ENCODE measurements around the gene NXPE3.

DNA sequence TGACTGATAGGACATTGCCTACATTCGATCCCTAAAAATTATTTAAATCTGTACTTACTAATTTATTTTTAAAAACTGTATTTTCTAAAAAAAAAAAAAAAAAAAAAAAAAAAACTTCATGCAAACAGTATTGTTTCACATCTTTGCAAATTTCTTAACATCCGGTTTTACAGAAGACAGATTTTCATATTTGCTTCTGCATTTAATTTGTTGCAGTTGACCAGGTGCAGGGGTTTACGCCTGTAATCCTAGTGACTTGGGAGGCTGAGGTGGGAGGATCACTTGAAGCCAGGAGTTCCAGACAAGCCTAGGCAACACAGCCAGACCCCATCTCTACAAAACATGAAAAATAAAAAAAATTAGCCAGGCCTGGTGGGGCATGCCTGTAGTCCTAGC, 63.9 kb downstream of the NXPE3 start:
- TF ChIP-seq, protein P1, sequence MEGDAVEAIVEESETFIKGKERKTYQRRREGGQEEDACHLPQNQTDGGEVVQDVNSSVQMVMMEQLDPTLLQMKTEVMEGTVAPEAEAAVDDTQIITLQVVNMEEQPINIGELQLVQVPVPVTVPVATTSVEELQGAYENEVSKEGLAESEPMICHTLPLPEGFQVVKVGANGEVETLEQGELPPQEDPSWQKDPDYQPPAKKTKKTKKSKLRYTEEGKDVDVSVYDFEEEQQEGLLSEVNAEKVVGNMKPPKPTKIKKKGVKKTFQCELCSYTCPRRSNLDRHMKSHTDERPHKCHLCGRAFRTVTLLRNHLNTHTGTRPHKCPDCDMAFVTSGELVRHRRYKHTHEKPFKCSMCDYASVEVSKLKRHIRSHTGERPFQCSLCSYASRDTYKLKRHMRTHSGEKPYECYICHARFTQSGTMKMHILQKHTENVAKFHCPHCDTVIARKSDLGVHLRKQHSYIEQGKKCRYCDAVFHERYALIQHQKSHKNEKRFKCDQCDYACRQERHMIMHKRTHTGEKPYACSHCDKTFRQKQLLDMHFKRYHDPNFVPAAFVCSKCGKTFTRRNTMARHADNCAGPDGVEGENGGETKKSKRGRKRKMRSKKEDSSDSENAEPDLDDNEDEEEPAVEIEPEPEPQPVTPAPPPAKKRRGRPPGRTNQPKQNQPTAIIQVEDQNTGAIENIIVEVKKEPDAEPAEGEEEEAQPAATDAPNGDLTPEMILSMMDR (conservative IDR thresholded peaks at IDR 0.05) = no peak
- TF ChIP-seq EZH2 (IDR thresholded peaks at IDR 0.05; ENCODE audit: low read depth) = no peak
